Vagina (tissue), 2 donors: Measurements from ENCODE around the gene SMAD6. TPM values are rescaled to one million over a fixed set of nuclear protein-coding genes. Genes with fewer than 3 reads are reported as not detected.

ENCODE experiments used
- DNase-seq, 2 donors: peaks; one replicate each; pipeline ENCODE4 v3.0.0-alpha.2; 2017; ENCODE audit errors: extremely low spot score in 2 of 2
- H3K27ac ChIP-seq: fragments of 200-600 bp; sonication (generic); one replicate; pipeline ENCODE4 v1.5.1; 2019
- H3K27me3 ChIP-seq: fragments of 200-600 bp; sonication (generic); one replicate; pipeline ENCODE4 v1.5.1; 2019
- H3K36me3 ChIP-seq, 2 donors: fragments of 200-600 bp; sonication (generic); one replicate each; pipeline ENCODE4 v1.5.1; 2017 to 2019
- H3K4me1 ChIP-seq: fragments of 200-600 bp; sonication (generic); one replicate; pipeline ENCODE4 v1.5.1; 2019
- H3K4me3 ChIP-seq, 2 donors: fragments of 200-600 bp; sonication (generic); 1 replicate in 1 of 2; 2 replicates in 1 of 2; pipeline ENCODE4 v1.5.1; 2016 to 2019
- H3K9me3 ChIP-seq: fragments of 200-600 bp; sonication (generic); one replicate; pipeline ENCODE4 v1.5.1; 2019
- CTCF ChIP-seq, 3 experiments: fragments of 450-650 bp in 2 of 3; fragments of 200-600 bp in 1 of 3; sonication (generic) in 1 of 3; IDR thresholded peaks; one replicate each; pipeline ENCODE4 v1.5.1; 2017 to 2019; ENCODE audit warnings: antibody characterized with exemption in 3 of 3, mild to moderate bottlenecking in 2 of 3, moderate library complexity in 2 of 3
- POLR2A ChIP-seq, 2 donors: fragments of 450-650 bp; IDR thresholded peaks; one replicate each; pipeline ENCODE4 v1.6.1; 2017; ENCODE audit warnings: antibody characterized with exemption in 2 of 2, mild to moderate bottlenecking in 2 of 2, moderate library complexity in 2 of 2
- POLR2AphosphoS5 ChIP-seq, 2 donors: sonication (generic); formaldehyde crosslinking; IDR thresholded peaks; one replicate each; pipeline ENCODE4 v1.9.0; 2017; ENCODE audit warnings: antibody characterized with exemption in 2 of 2, mild to moderate bottlenecking in 2 of 2, low read depth in 1 of 2; ENCODE audit not compliant: insufficient read depth in 1 of 2
- intact Hi-C: fragments of 100-400 bp; cut with DNase I; formaldehyde crosslinking; loops from one replicate; pipeline ENCODE4 v1.15.1; 2023
- total RNA-seq: library from RNA; depleted of rRNA; stranded (reverse); fragments of >200 nt; gene quantifications from one replicate; pipeline ENCODE4 v1.2.3, GENCODE V29; 2016

Gene SMAD6
- total RNA-seq, 1 donor from 2014 or later: 28.5 TPM

- TF ChIP-seq CTCF (IDR thresholded peaks at IDR 0.05) (no peak), POLR2A (IDR thresholded peaks at IDR 0.05) (no peak), POLR2AphosphoS5 (IDR thresholded peaks at IDR 0.05; ENCODE audit: insufficient read depth in 1 of 2, low read depth in 1 of 2) (no peak)
- Histone ChIP-seq H3K36me3 (no peaks in the 10 kb centered on the region), H3K4me3 (no peak overlapping the region), H3K27me3 (no peaks in the 10 kb centered on the region), H3K27ac (no peak overlapping the region), H3K4me1 (peaks cover 56% of the 10 kb centered on the region), H3K9me3 (no peaks in the 10 kb centered on the region)
- no peak for DNase-seq
- intact Hi-C loops: no loop called here
Measured at GRCh38 chr15:66735909-66736305, 33.9 kb downstream of the SMAD6 start.

GRCh38 chr15:66737243-66738010 lies 35.4 kb downstream of the SMAD6 start:
- Histone ChIP-seq H3K4me3 (no peak overlapping the region), H3K9me3 (no peaks in the 10 kb centered on the region), H3K4me1 (peaks cover 65% of the 10 kb centered on the region), H3K36me3 (no peaks in the 10 kb centered on the region), H3K27ac (no peak overlapping the region), H3K27me3 (no peaks in the 10 kb centered on the region)
- DNase-seq: no peak
- no peak for TF ChIP-seq POLR2AphosphoS5 (IDR thresholded peaks at IDR 0.05; ENCODE audit: insufficient read depth in 1 of 2, low read depth in 1 of 2)
- no peak for TF ChIP-seq POLR2A (IDR thresholded peaks at IDR 0.05)
- no peak for TF ChIP-seq CTCF (IDR thresholded peaks at IDR 0.05)
- intact Hi-C loops: no loop called here

- DNase-seq: no peak
- Histone ChIP-seq H3K27me3 (no peaks in the 10 kb centered on the region), H3K4me1 (peaks cover 64% of the 10 kb centered on the region), H3K27ac (no peak overlapping the region), H3K9me3 (no peaks in the 10 kb centered on the region), H3K36me3 (no peaks in the 10 kb centered on the region), H3K4me3 (no peak overlapping the region)
- TF ChIP-seq POLR2A (IDR thresholded peaks at IDR 0.05): no peak
- no peak for TF ChIP-seq POLR2AphosphoS5 (IDR thresholded peaks at IDR 0.05; ENCODE audit: insufficient read depth in 1 of 2, low read depth in 1 of 2)
- no peak for TF ChIP-seq CTCF (IDR thresholded peaks at IDR 0.05)
- intact Hi-C loops: no loop called here
Measured at GRCh38 chr15:66738116-66738515, 36.1 kb downstream of the SMAD6 start.

GRCh38 chr15:66738595-66738994 lies 36.6 kb downstream of the SMAD6 start:
- intact Hi-C loops: no loop called here
- H3K36me3 ChIP-seq: no peaks in the 10 kb centered on the region
- H3K9me3 ChIP-seq: no peaks in the 10 kb centered on the region
- no peak overlapping the region for H3K27ac ChIP-seq
- TF ChIP-seq POLR2A (IDR thresholded peaks at IDR 0.05) (no peak), CTCF (IDR thresholded peaks at IDR 0.05) (no peak), POLR2AphosphoS5 (IDR thresholded peaks at IDR 0.05; ENCODE audit: insufficient read depth in 1 of 2, low read depth in 1 of 2) (no peak)
- no peak overlapping the region for H3K4me3 ChIP-seq
- DNase-seq: no peak
- H3K27me3 ChIP-seq: no peaks in the 10 kb centered on the region
- peaks cover 59% of the 10 kb centered on the region for H3K4me1 ChIP-seq

GRCh38 chr15:66739287-66739686 lies 37.3 kb downstream of the SMAD6 start:
- Histone ChIP-seq H3K4me1 (peaks cover 57% of the 10 kb centered on the region), H3K36me3 (no peaks in the 10 kb centered on the region), H3K27ac (no peak overlapping the region), H3K9me3 (no peaks in the 10 kb centered on the region), H3K4me3 (no peak overlapping the region), H3K27me3 (no peaks in the 10 kb centered on the region)
- no peak for DNase-seq
- intact Hi-C loops: no loop called here
- TF ChIP-seq POLR2AphosphoS5 (IDR thresholded peaks at IDR 0.05; ENCODE audit: insufficient read depth in 1 of 2, low read depth in 1 of 2): no peak
